NT2/D1 (cell line): ENCODE data around the gene ADGRD2.
A peak's percentile ranks its signal among the peaks of the same experiment; 100 is the strongest.

ENCODE experiments used
- DNase-seq: peaks from one replicate; pipeline ENCODE4 v3.0.0-alpha.2; 2011; ENCODE audit warnings: low read depth, low spot score
- H3K27me3 ChIP-seq: 2 replicates; pipeline ENCODE4 v1.6.0; 2011; ENCODE audit warnings: mild to moderate bottlenecking; ENCODE audit not compliant: insufficient read length, insufficient read depth
- H3K36me3 ChIP-seq: 2 replicates; pipeline ENCODE4 v1.6.1; 2011; ENCODE audit warnings: mild to moderate bottlenecking, low read length, mixed read lengths; ENCODE audit not compliant: insufficient read depth, insufficient read length
- H3K4me1 ChIP-seq: 2 replicates; pipeline ENCODE4 v1.5.1; 2011; ENCODE audit not compliant: insufficient read depth, insufficient read length
- H3K4me3 ChIP-seq: 2 replicates; pipeline ENCODE4 v1.5.1; 2011; ENCODE audit warnings: low read depth; ENCODE audit not compliant: insufficient read length
- H3K9ac ChIP-seq: 2 replicates; pipeline ENCODE4 v1.6.0; 2011; ENCODE audit warnings: low read depth; ENCODE audit not compliant: insufficient read length
- H3K9me3 ChIP-seq: 2 replicates; pipeline ENCODE4 v1.5.1; 2011; ENCODE audit warnings: mild to moderate bottlenecking, low read length; ENCODE audit not compliant: insufficient read depth
- SUZ12 ChIP-seq: IDR thresholded peaks from 2 replicates; pipeline ENCODE4 v1.6.1; 2011; ENCODE audit not compliant: insufficient read length, insufficient read depth; ENCODE audit errors: extremely low read depth
- YY1 ChIP-seq: IDR thresholded peaks from 2 replicates; pipeline ENCODE4 v1.6.1; 2011; ENCODE audit not compliant: insufficient read length, insufficient read depth
- ZNF274 ChIP-seq: IDR thresholded peaks from 2 replicates; pipeline ENCODE4 v1.6.1; 2011; ENCODE audit warnings: mild to moderate bottlenecking, low read depth, low read length

The ADGRD2 gene

DNA sequence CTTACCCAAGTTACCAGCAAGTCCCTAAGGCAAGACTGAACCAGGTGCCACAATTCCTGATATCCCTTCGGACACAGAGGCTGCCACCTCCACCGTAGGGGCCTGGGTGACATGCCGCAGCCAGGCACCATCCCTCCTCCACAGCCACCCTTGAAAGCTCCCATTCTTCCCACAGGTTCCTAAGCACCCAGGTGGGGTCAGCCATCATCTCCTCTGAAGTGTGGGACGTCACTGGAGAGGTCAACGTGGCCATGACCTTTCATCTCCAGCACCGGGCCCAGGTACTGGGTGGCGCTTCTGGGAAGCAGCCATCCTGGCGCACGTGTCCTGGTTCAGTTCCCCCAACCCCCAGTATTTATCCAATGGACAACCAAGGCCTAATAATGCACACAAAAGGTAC is 8.2 kb downstream of the ADGRD2 start:
- no peak for DNase-seq
- no peaks in the 10 kb centered on the region for H3K36me3 ChIP-seq
- no peaks in the 10 kb centered on the region for H3K9me3 ChIP-seq
- no peak overlapping the region for H3K9ac ChIP-seq
- peaks cover 8% of the 10 kb centered on the region for H3K4me1 ChIP-seq
- H3K4me3 ChIP-seq, result no peak overlapping the region
- no peak for TF ChIP-seq SUZ12
- no peak for TF ChIP-seq ZNF274
- no peak for TF ChIP-seq YY1
- H3K27me3 ChIP-seq, result no peaks in the 10 kb centered on the region

DNA sequence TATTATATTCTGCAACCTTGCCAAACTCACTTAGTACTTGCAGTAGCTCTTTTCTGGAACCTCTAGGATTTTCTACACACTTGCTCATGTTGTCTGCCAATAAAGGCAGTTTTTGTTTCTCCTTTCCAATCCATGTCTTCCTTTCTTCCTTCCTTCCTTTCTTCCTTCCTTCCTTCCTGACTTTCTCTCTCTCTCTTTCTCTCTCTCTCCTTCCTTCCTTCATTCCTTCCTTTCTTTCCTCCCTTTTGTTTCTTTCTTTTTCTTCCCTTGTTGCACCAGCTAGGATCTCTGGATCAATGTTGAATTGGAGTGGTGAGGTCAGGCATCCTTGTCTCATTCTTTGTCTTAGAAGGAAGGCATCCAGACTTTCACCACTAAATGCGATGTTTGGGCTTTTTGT is 12.5 kb downstream of the ADGRD2 start:
- DNase-seq, result no peak
- H3K9me3 ChIP-seq, result no peaks in the 10 kb centered on the region
- TF ChIP-seq ZNF274 (no peak), SUZ12 (no peak), YY1 (no peak)

GRCh38 chr9:124465736-124466135 is 15.5 kb downstream of the ADGRD2 start:
- no peak for TF ChIP-seq ZNF274
- no peak for TF ChIP-seq SUZ12
- TF ChIP-seq YY1, result no peak
- Histone ChIP-seq H3K27me3 (no peaks in the 10 kb centered on the region), H3K4me3 (no peak overlapping the region), H3K9ac (no peak overlapping the region), H3K36me3 (no peaks in the 10 kb centered on the region), H3K4me1 (peaks cover 7% of the 10 kb centered on the region), H3K9me3 (no peaks in the 10 kb centered on the region)
- no peak for DNase-seq

More for the DNA sequence above, 12.5 kb downstream of the ADGRD2 start:
- Histone ChIP-seq H3K4me3 (no peak overlapping the region), H3K36me3 (no peaks in the 10 kb centered on the region), H3K27me3 (no peaks in the 10 kb centered on the region), H3K4me1 (no peaks in the 10 kb centered on the region), H3K9ac (no peak overlapping the region)

GRCh38 chr9:124467410-124468060 is 17.3 kb downstream of the ADGRD2 start:
- H3K9me3 ChIP-seq, result no peaks in the 10 kb centered on the region
- TF ChIP-seq SUZ12 (no peak), YY1 (no peak), ZNF274 (no peak)
- H3K27me3 ChIP-seq, result no peaks in the 10 kb centered on the region
- no peak overlapping the region for H3K4me3 ChIP-seq
- H3K4me1 ChIP-seq, result peaks cover 11% of the 10 kb centered on the region
- no peaks in the 10 kb centered on the region for H3K36me3 ChIP-seq
- DNase-seq, result no peak
- H3K9ac ChIP-seq, result no peak overlapping the region

DNA sequence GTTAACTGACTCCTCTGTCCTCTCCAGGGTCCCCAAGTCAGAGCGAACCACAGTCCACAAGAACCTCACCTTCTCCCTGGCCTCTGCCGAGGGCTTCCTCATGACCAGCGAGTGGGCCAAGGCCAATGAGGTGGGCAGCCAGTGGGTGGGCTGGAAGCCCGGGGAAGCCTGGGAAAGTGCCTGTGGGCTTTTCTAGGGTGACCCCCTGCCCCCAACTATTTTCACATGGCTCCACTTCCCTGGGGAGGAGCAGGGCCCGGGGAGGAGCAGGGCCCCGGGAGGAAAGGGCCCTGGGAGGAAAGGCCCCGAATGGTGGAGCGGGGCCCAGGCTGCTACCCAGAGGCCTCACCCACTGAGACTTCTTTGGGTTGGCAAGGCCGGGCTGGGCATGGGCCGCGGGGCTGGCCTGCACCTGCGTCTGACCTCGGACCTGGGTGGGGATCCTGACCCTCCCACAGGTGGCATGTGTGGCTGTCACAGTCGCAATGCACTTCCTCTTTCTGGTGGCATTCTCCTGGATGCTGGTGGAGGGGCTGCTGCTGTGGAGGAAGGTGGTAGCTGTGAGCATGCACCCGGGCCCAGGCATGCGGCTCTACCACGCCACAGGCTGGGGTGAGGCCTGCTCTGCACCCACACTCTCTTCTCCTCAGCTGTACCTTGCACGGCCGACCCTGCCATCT is 17.9 kb downstream of the ADGRD2 start:
- Histone ChIP-seq H3K4me3 (no peak overlapping the region), H3K36me3 (no peaks in the 10 kb centered on the region), H3K27me3 (no peaks in the 10 kb centered on the region), H3K4me1 (peaks cover 14% of the 10 kb centered on the region), H3K9me3 (no peaks in the 10 kb centered on the region), H3K9ac (no peak overlapping the region)
- TF ChIP-seq SUZ12, result no peak
- TF ChIP-seq YY1, result no peak
- no peak for TF ChIP-seq ZNF274
- DNase-seq, result no peak

DNA sequence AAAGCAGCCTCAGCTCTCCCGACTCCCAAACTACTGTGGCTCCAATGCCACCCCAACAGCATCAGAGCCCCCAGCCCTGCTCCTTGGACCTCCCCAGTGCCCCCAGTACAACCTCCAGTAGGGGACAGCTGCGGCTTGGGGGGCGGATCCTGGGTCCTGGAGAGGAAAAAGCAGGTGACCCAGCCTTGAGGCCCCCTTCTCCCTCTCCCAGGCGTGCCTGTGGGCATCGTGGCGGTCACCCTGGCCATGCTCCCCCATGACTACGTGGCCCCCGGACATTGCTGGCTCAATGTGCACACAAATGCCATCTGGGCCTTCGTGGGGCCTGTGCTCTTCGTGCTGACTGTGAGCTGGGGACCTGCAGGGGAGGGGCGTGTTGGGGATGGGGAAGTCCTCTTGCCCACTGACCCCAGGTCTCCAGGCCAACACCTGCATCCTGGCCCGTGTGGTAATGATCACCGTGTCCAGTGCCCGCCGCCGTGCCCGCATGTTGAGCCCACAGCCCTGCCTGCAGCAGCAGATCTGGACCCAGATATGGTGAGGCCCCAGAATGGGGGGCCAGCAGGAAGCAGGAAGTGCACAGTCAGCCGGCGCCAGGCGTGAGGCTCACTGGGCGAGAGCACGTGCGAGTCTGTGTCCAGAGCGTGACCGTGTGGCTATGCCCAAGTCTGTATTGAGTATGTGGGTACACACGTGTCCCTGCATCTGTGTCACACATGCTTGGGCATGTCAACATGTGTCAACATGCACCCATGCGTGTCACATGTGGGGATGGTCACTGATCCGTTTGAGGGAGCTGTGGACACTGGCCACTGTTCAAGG is 19.0 kb downstream of the ADGRD2 start:
- Histone ChIP-seq H3K27me3 (no peaks in the 10 kb centered on the region), H3K9ac (no peak overlapping the region), H3K9me3 (no peaks in the 10 kb centered on the region), H3K36me3 (no peaks in the 10 kb centered on the region), H3K4me3 (no peak overlapping the region), H3K4me1 (peaks cover 17% of the 10 kb centered on the region)
- no peak for DNase-seq
- TF ChIP-seq ZNF274, result no peak
- TF ChIP-seq YY1, result no peak
- no peak for TF ChIP-seq SUZ12

DNA sequence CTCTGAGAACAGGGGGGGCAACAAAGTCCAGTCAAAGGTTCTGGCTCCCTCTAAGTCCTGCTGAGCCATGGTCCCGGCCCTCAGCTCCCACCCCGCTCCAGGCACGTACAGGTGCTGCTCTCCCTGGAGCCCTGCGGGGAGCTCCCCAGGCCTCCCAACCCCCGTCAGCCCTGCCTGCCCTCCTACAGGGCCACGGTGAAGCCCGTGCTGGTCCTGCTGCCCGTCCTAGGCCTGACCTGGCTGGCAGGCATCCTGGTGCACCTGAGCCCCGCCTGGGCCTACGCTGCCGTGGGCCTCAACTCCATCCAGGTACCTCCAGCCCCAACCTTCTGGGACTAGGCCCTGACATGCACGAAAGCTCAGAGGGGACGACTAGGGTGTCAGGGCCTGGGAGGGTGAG is 20.1 kb downstream of the ADGRD2 start:
- no peak for DNase-seq
- H3K4me1 ChIP-seq, result peaks cover 27% of the 10 kb centered on the region
- H3K9me3 ChIP-seq, result no peaks in the 10 kb centered on the region
- H3K36me3 ChIP-seq, result no peaks in the 10 kb centered on the region
- no peak overlapping the region for H3K4me3 ChIP-seq
- TF ChIP-seq YY1 (no peak), SUZ12 (no peak), ZNF274 (no peak)
- no peaks in the 10 kb centered on the region for H3K27me3 ChIP-seq
- H3K9ac ChIP-seq, result peak overlapping the region; percentile 47
